ENCODE measurements around the gene ATG101. TPM values are rescaled to one million over a fixed set of nuclear protein-coding genes. Genes with fewer than 3 reads are reported as not detected.

ATG101 gene
- total RNA-seq, 1 donor from 2014 or later: 38.4 TPM

Other genes starting within 250 kb of the ATG101 start
- gene FIGNL2, start 221.3 kb upstream of the ATG101 start, total RNA-seq: 0.25 TPM in 2 replicates
- gene ANKRD33, start 181.9 kb upstream of the ATG101 start, total RNA-seq: not detected in 2 replicates
- not detected in 2 replicates for gene ACVRL1, start 162.5 kb upstream of the ATG101 start, total RNA-seq
- gene ACVR1B, start 118.3 kb upstream of the ATG101 start, total RNA-seq: 2.1 and 2.6 TPM in 2 replicates
- 2.1 and 2.4 TPM in 2 replicates for gene TAMALIN, start 63.0 kb upstream of the ATG101 start, total RNA-seq
- gene NR4A1, start 18.5 kb upstream of the ATG101 start, total RNA-seq: 4.4 and 6.4 TPM in 2 replicates
- gene SMIM41, start 9.7 kb downstream of the ATG101 start, total RNA-seq: not detected in 2 replicates
- not detected in 2 replicates for gene KRT80, start 122.0 kb downstream of the ATG101 start, total RNA-seq
- 5.3 and 8.3 TPM in 2 replicates for gene KRT7, start 163.3 kb downstream of the ATG101 start, total RNA-seq
- gene KRT86, start 204.7 kb downstream of the ATG101 start, total RNA-seq: 0.48 and 0.50 TPM in 2 replicates
- gene KRT81, start 221.6 kb downstream of the ATG101 start, total RNA-seq: 0.11 TPM in 1 of 2 replicates, not detected in the other

All from T-helper 2 cell treated with Interferon-gamma antibody and Interleukin-4, amounts not matched to agents 100 ng/mL and 5 ng/mL, for 36 hours (primary cell).